Neural crest cell (in vitro differentiated cells): ENCODE measurements around the gene ACER3. TPM values are rescaled to one million over a fixed set of nuclear protein-coding genes. Genes with fewer than 3 reads are reported as not detected.
A peak's percentile ranks its signal among the peaks of the same experiment; 100 is the strongest.

Experiments used
- DNase-seq: peaks from one replicate; pipeline ENCODE4 v3.0.0; 2021; ENCODE audit warnings: low read depth, mixed read lengths, low spot score
- H3K27ac Mint-ChIP-seq: one replicate; pipeline ENCODE4 v1.8.0; 2021; ENCODE audit warnings: mild to moderate bottlenecking, mixed read lengths; ENCODE audit not compliant: unreplicated experiment
- H3K27me3 Mint-ChIP-seq: 2 replicates; pipeline ENCODE4 v1.8.0; 2021; ENCODE audit warnings: low read depth, mild to moderate bottlenecking, mixed read lengths
- H3K36me3 Mint-ChIP-seq: 2 replicates; pipeline ENCODE4 v1.8.0; 2021; ENCODE audit warnings: low read depth, mild to moderate bottlenecking, mixed read lengths
- H3K4me1 Mint-ChIP-seq: 2 replicates; pipeline ENCODE4 v1.8.0; 2021; ENCODE audit warnings: mixed read lengths
- H3K4me3 Mint-ChIP-seq: one replicate; pipeline ENCODE4 v1.8.0; 2021; ENCODE audit warnings: mild to moderate bottlenecking, mixed read lengths
- H3K9me3 Mint-ChIP-seq: 2 replicates; pipeline ENCODE4 v1.8.0; 2021; ENCODE audit warnings: mixed read lengths
- CTCF ChIP-seq: fragments of 200-600 bp; sonication (generic); conservative IDR thresholded peaks from 2 replicates; pipeline ENCODE4 v1.5.0; 2021; ENCODE audit warnings: antibody characterized with exemption, mild to moderate bottlenecking
- total RNA-seq: library from RNA; stranded (reverse); gene quantifications from 2 replicates; pipeline ENCODE4 v1.2.1, GENCODE V29; 2021

Gene ACER3
- total RNA-seq, 1 donor from 2014 or later: 19.0 TPM

- Mint-ChIP-seq H3K4me3 (peak overlapping the region; percentile 90), H3K27ac (no peak overlapping the region), H3K4me1 (peaks cover 46% of the 10 kb centered on the region), H3K9me3 (no peaks in the 10 kb centered on the region), H3K27me3 (no peaks in the 10 kb centered on the region), H3K36me3 (no peaks in the 10 kb centered on the region)
- DNase-seq: no peak
- no peak for TF ChIP-seq CTCF
Measured at GRCh38 chr11:77068457-77069335, 208.0 kb downstream of the ACER3 start.

GRCh38 chr11:77069336-77069968, 208.7 kb downstream of the ACER3 start:
- H3K36me3 Mint-ChIP-seq: no peaks in the 10 kb centered on the region
- TF ChIP-seq CTCF: no peak
- no peak for DNase-seq
- no peaks in the 10 kb centered on the region for H3K9me3 Mint-ChIP-seq
- H3K4me1 Mint-ChIP-seq: peaks cover 50% of the 10 kb centered on the region
- no peaks in the 10 kb centered on the region for H3K27me3 Mint-ChIP-seq
- H3K27ac Mint-ChIP-seq: no peak overlapping the region
- H3K4me3 Mint-ChIP-seq: peak overlapping the region; percentile 90

DNA sequence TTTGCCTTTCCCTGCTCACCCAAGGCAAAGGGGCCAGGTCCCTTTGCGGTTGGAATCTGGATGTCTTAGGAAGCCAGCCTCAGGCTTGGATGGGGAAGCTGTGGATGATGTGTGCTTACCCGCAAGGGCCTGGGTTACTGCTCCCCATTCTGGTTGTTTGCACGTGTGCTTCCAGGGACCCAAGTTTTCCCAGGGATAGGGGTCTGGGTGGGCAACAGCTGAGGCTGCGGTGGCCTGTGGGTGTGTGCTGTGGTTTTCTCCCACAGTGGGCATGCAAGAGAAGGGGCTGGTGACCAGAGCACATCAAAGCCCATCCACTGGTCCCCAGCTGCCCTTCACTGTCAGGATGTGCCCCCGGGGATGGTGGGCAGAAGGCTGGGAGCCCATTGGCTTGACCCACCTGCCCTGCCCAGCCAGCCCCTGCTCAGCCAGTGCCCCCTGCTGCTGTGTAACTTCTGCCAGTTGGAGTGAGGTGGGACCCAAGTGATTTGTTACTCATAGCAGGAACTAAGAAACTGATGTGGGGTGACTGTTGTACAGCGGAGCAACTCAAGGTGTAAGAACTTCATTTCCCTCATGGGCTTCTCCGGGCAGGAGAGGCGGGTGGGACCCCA, 209.4 kb downstream of the ACER3 start:
- TF ChIP-seq CTCF: no peak
- Mint-ChIP-seq H3K27me3 (no peaks in the 10 kb centered on the region), H3K4me3 (peak overlapping the region; percentile 71), H3K9me3 (no peaks in the 10 kb centered on the region), H3K4me1 (peaks cover 50% of the 10 kb centered on the region), H3K27ac (no peak overlapping the region), H3K36me3 (no peaks in the 10 kb centered on the region)
- DNase-seq: no peak

- Mint-ChIP-seq H3K27me3 (no peaks in the 10 kb centered on the region), H3K27ac (no peak overlapping the region), H3K36me3 (no peaks in the 10 kb centered on the region), H3K4me3 (peak overlapping the region; percentile 6), H3K4me1 (peaks cover 43% of the 10 kb centered on the region), H3K9me3 (no peaks in the 10 kb centered on the region)
- TF ChIP-seq CTCF: no peak
- no peak for DNase-seq
Measured at GRCh38 chr11:77071077-77071476, 210.4 kb downstream of the ACER3 start.

- DNase-seq: no peak
- TF ChIP-seq CTCF: no peak
- Mint-ChIP-seq H3K4me3 (peak overlapping the region; percentile 2), H3K4me1 (peaks cover 47% of the 10 kb centered on the region), H3K27ac (peak overlapping the region; percentile 87), H3K36me3 (no peaks in the 10 kb centered on the region), H3K27me3 (no peaks in the 10 kb centered on the region), H3K9me3 (no peaks in the 10 kb centered on the region)
Measured at GRCh38 chr11:77071671-77072605, 211.2 kb downstream of the ACER3 start.
